Epithelial cell of esophagus (primary cell): ENCODE measurements around the gene ATP6V0A1.
"Not testable (repeated sequence)": the region's sequence is repeated elsewhere in the genome, so short reads cannot be mapped to it uniquely, and the experiment has no call there.

Source experiments
- DNase-seq: peaks from one replicate; pipeline ENCODE4 v3.0.0; 2010; ENCODE audit warnings: low read depth
- H3K4me3 ChIP-seq: 2 replicates; pipeline ENCODE4 v1.5.1; 2011; ENCODE audit warnings: mild to moderate bottlenecking, low read length, control low read depth
- TF ChIP-seq, protein P1 (sequence below): IDR thresholded peaks from 2 replicates; pipeline ENCODE4 v1.5.1; 2011; ENCODE audit warnings: low read depth, mild to moderate bottlenecking, low read length, control low read depth, inconsistent platforms; ENCODE audit not compliant: insufficient read depth; ENCODE audit errors: missing control alignments

The ATP6V0A1 gene

DNA sequence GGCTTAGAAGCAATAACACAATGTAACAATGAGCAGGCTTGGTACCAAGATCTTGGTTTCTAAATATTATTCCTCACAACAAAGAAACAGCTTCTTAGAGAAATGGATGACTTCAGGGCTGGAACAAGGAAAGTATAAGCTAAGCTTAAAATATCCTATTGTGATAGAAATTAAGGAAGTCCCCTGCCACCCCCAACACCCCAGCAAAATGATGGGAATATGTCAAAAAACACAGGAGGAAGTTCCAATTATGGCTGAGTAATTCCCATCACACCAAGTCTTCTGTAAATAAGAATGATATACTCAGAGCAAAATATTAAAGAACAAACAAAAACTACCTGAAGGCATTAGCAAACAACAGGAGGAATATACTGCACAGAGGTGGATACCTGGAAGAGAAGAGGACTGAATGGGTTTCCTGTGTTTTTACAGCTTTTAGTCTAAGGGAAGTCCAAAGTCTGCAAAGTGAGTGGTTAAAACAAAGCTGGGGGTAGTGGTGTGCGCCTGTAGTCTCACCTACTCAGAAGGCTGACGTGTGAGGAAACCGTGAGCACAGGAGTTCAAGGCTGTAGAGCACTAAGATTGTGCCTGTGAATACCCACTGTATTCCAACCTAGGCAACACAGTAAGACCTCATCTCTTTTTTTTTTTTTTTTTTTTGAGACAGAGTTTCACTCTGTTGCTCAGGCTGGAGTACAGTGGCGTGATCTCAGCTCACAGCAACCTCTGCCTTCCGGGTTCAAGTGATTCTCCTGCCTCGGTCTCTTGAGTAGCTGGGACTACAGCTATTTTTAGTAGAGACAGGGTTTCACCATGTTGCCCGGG is 17.1 kb upstream of the ATP6V0A1 start:
- no peak overlapping the region for H3K4me3 ChIP-seq
- TF ChIP-seq, protein P1, sequence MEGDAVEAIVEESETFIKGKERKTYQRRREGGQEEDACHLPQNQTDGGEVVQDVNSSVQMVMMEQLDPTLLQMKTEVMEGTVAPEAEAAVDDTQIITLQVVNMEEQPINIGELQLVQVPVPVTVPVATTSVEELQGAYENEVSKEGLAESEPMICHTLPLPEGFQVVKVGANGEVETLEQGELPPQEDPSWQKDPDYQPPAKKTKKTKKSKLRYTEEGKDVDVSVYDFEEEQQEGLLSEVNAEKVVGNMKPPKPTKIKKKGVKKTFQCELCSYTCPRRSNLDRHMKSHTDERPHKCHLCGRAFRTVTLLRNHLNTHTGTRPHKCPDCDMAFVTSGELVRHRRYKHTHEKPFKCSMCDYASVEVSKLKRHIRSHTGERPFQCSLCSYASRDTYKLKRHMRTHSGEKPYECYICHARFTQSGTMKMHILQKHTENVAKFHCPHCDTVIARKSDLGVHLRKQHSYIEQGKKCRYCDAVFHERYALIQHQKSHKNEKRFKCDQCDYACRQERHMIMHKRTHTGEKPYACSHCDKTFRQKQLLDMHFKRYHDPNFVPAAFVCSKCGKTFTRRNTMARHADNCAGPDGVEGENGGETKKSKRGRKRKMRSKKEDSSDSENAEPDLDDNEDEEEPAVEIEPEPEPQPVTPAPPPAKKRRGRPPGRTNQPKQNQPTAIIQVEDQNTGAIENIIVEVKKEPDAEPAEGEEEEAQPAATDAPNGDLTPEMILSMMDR: no peak
- DNase-seq: no peak

GRCh38 chr17:42442196-42442565 is 16.5 kb upstream of the ATP6V0A1 start:
- H3K4me3 ChIP-seq: no peak overlapping the region
- TF ChIP-seq, protein P1: no peak
- no peak for DNase-seq

GRCh38 chr17:42449176-42449575 is 9.5 kb upstream of the ATP6V0A1 start:
- not testable (repeated sequence) for DNase-seq, H3K4me3 ChIP-seq

GRCh38 chr17:42449838-42450237 is 8.8 kb upstream of the ATP6V0A1 start:
- not testable (repeated sequence) for DNase-seq, H3K4me3 ChIP-seq

GRCh38 chr17:42451270-42451669 is 7.4 kb upstream of the ATP6V0A1 start:
- DNase-seq, H3K4me3 ChIP-seq: not testable (repeated sequence)

- DNase-seq: no peak
- H3K4me3 ChIP-seq: no peak overlapping the region
- TF ChIP-seq, protein P1: no peak
Measured at GRCh38 chr17:42453439-42453838, 5.2 kb upstream of the ATP6V0A1 start.

DNA sequence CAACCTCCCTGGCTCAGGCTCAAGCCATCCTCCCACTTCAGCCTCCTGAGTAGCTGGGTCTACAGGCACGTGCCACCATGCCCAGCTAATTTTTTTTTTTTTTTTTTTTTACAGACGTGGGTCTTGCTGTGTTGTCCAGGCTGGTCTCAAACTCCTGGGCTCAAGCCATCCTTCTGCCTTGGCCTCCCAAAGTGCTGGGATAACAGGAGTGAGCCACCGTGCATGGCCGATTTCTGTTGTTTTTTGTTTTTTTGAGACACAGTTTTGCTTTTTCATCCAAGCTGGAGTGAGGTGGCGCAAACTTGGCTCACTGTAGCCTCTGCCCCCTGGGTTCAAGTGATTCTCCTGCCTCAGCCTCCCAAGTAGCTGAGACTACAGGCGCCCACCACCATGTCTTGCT is 3.7 kb upstream of the ATP6V0A1 start:
- not testable (repeated sequence) for H3K4me3 ChIP-seq, DNase-seq

DNA sequence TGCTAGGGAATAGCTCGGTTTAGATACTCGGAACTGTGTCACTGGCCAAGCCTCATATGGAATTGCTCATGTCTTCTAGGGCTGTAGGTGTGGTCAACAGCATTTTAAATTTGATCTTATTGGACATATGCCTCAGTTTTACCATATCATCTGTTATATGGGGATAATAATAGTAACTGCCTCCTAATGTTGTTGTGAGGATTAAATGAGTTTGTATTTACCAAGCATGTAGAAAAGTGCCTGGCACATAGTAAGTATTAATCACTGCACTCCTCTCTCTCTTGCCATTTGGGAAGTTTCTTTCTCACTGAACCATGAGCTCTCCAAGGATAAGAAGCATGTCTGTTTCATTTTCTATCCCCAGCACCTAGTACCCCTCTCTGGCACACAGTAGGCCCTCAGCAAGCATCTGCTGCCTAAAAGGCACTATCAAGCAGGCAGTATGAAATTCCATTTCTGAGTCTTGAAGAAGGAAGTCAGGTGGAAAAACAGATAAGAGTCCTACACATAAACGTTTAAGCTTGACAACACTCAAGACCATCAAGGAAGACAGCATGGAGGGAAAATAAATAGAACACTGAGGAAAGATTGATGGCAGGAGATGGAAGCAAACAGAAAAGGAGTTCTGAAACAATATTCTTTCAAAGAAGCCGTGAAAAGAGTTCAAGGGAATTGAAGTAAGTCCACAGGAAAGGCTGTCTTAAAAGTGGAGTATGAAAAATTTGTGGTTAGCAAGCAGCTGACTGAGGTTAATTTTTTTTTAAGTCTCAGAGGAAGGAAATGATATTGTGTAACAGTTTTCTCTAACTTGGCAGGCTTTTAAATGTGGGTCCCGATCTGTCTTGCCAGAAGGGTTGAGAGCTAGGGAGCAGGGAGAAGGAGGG is 2.2 kb upstream of the ATP6V0A1 start:
- TF ChIP-seq, protein P1: no peak
- DNase-seq: peak; percentile 61
- no peak overlapping the region for H3K4me3 ChIP-seq
